Mesendoderm (in vitro differentiated cells): ENCODE results near the gene MACROD2.

Experiments
- DNase-seq: peaks from one replicate; pipeline ENCODE4 v3.0.0; 2013
- H2AK5ac ChIP-seq: 2 replicates; pipeline ENCODE4 v1.6.1; 2013; ENCODE audit warnings: low read length, inconsistent platforms
- H2BK120ac ChIP-seq: 2 replicates; pipeline ENCODE4 v1.6.1; 2013; ENCODE audit warnings: low read depth, mild to moderate bottlenecking, low read length, moderate library complexity, mixed read lengths
- H2BK15ac ChIP-seq: replicated peaks from 2 replicates; pipeline ENCODE4 v1.6.1; 2013; ENCODE audit warnings: low read depth, mild to moderate bottlenecking, moderate library complexity
- H2BK5ac ChIP-seq: 2 replicates; pipeline ENCODE4 v1.6.1; 2013; ENCODE audit warnings: low read length, inconsistent platforms
- H3K18ac ChIP-seq: 2 replicates; pipeline ENCODE4 v1.6.1; 2013; ENCODE audit warnings: mild to moderate bottlenecking, low read length, mixed read lengths
- H3K23ac ChIP-seq: one replicate; pipeline ENCODE4 v1.6.1; 2013; ENCODE audit warnings: low read length
- H3K27ac ChIP-seq: 2 replicates; pipeline ENCODE4 v1.5.1; 2013; ENCODE audit warnings: low read depth, mild to moderate bottlenecking, inconsistent platforms, low read length, moderate library complexity
- H3K27me3 ChIP-seq: 2 replicates; pipeline ENCODE4 v1.6.1; 2013; ENCODE audit warnings: low read length, control low read depth, mild to moderate bottlenecking, inconsistent platforms; ENCODE audit not compliant: insufficient read depth, poor library complexity
- H3K36me3 ChIP-seq: 2 replicates; pipeline ENCODE4 v1.6.1; 2013; ENCODE audit warnings: low read length, inconsistent platforms; ENCODE audit not compliant: control insufficient read depth, insufficient read depth
- H3K4ac ChIP-seq: one replicate; pipeline ENCODE4 v1.6.1; 2013; ENCODE audit warnings: low read depth, mild to moderate bottlenecking, low read length, moderate library complexity
- H3K4me1 ChIP-seq: 2 replicates; pipeline ENCODE4 v1.6.1; 2013; ENCODE audit warnings: low read depth, low read length, inconsistent platforms; ENCODE audit not compliant: control insufficient read depth
- H3K4me2 ChIP-seq: 2 replicates; pipeline ENCODE4 v1.6.1; 2013; ENCODE audit warnings: low read length
- H3K4me3 ChIP-seq: 2 replicates; pipeline ENCODE4 v1.5.1; 2013; ENCODE audit warnings: mild to moderate bottlenecking, low read length
- H3K56ac ChIP-seq: one replicate; pipeline ENCODE4 v1.6.1; 2013; ENCODE audit warnings: low read length
- H3K79me1 ChIP-seq: 2 replicates; pipeline ENCODE4 v1.6.1; 2013; ENCODE audit warnings: low read length, inconsistent platforms
- H3K79me2 ChIP-seq: 2 replicates; pipeline ENCODE4 v1.6.1; 2013; ENCODE audit warnings: mild to moderate bottlenecking, low read length; ENCODE audit not compliant: control insufficient read depth, insufficient read depth
- H3K9ac ChIP-seq: 2 replicates; pipeline ENCODE4 v1.6.1; 2013; ENCODE audit warnings: low read length, inconsistent platforms
- H4K5ac ChIP-seq: one replicate; pipeline ENCODE4 v1.6.1; 2013; ENCODE audit warnings: low read length
- H4K8ac ChIP-seq: one replicate; pipeline ENCODE4 v1.6.1; 2013; ENCODE audit warnings: low read depth, mild to moderate bottlenecking, control low read depth, low read length, moderate library complexity
- WGBS: extraction: QIAGEN DNeasy Blood & Tissue Kit; methylation state at CpG from one replicate; pipeline ENCODE4 v1.1.7; 2013; ENCODE audit warnings: low lambda C conversion rate, missing lambda C conversion rate; ENCODE audit not compliant: insufficient coverage; ENCODE audit errors: extremely low coverage; 5-methylcytosine and 5-hydroxymethylcytosine counted together

Gene MACROD2

DNA sequence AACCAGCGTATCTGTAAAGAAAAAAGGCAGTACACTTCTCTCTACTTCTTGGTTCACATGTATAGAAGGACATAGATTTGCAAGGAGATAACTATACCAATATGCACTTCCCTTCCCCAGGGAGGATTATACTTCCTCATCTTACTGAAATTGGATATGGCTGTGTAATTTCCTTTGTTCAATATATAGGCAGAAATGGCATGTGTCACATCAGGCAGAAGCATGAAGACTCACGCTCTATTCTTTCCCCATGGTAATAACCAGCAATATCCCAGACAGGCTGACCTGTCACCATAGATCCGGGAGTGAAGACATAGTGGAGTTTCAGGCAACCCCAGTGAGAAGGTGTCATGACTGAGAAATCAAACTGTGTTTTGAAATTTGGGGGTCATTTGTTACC lies 2059.7 kb downstream of the MACROD2 start:
- Histone ChIP-seq H3K27me3 (no peaks in the 10 kb centered on the region), H3K23ac (no peak overlapping the region), H3K4me2 (no peak overlapping the region), H3K4me3 (no peak overlapping the region), H3K36me3 (no peaks in the 10 kb centered on the region), H2AK5ac (no peak overlapping the region), H2BK5ac (no peak overlapping the region), H3K4me1 (peaks cover 5% of the 10 kb centered on the region), H3K18ac (no peak overlapping the region), H3K27ac (no peak overlapping the region), H4K8ac (no peak overlapping the region), H3K79me1 (no peaks in the 10 kb centered on the region), H2BK120ac (no peak overlapping the region), H3K4ac (no peak overlapping the region), H3K9ac (no peak overlapping the region), H3K56ac (no peak overlapping the region), H4K5ac (no peak overlapping the region), H2BK15ac (no peak overlapping the region), H3K79me2 (no peaks in the 10 kb centered on the region)
- DNase-seq: no peak
- no CpG with 5 or more reads among the region's 3 CpGs for WGBS

DNA sequence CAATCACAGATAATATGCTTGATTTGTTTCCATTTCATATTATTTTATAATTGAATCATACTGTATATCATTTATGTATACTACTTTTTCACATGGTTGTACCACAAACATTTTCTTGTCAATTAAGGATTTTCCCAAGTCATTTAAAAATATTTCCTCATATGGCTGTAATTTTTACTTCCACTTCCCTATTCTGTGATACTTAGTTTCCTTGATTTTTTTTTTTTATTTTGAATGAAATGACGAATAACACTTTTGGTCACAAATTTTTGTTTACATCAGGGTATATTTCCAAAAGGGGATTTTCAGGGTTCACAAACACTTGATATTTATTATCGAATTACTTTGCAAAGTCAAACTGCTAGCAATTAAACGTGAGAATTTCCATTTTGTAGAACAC lies 2062.3 kb downstream of the MACROD2 start:
- Histone ChIP-seq H3K27ac (no peak overlapping the region), H3K9ac (no peak overlapping the region), H3K23ac (no peak overlapping the region), H4K5ac (no peak overlapping the region), H3K56ac (no peak overlapping the region), H3K18ac (no peak overlapping the region), H3K4me3 (no peak overlapping the region), H3K27me3 (no peaks in the 10 kb centered on the region), H4K8ac (no peak overlapping the region), H3K4me1 (no peaks in the 10 kb centered on the region), H3K79me1 (no peaks in the 10 kb centered on the region), H2AK5ac (no peak overlapping the region), H3K36me3 (no peaks in the 10 kb centered on the region), H2BK15ac (no peak overlapping the region), H3K4me2 (no peak overlapping the region), H2BK5ac (no peak overlapping the region), H3K4ac (no peak overlapping the region), H3K79me2 (no peaks in the 10 kb centered on the region), H2BK120ac (no peak overlapping the region)
- DNase-seq: no peak
- no CpG with 5 or more reads among the region's 3 CpGs for WGBS

- no peak for DNase-seq
- Histone ChIP-seq H4K5ac (no peak overlapping the region), H2BK120ac (no peak overlapping the region), H3K27me3 (no peaks in the 10 kb centered on the region), H3K56ac (no peak overlapping the region), H3K23ac (no peak overlapping the region), H3K4me2 (no peak overlapping the region), H2BK5ac (no peak overlapping the region), H4K8ac (no peak overlapping the region), H3K4me3 (no peak overlapping the region), H3K36me3 (no peaks in the 10 kb centered on the region), H3K4ac (no peak overlapping the region), H3K79me2 (no peaks in the 10 kb centered on the region), H2AK5ac (no peak overlapping the region), H3K4me1 (no peaks in the 10 kb centered on the region), H3K79me1 (no peaks in the 10 kb centered on the region), H3K27ac (no peak overlapping the region), H2BK15ac (no peak overlapping the region), H3K9ac (no peak overlapping the region), H3K18ac (no peak overlapping the region)
- WGBS: no CpG with 5 or more reads among the region's 3 CpGs
These were observed 2063.0 kb downstream of the MACROD2 start for GRCh38 chr20:16058268-16058667.

- WGBS: no CpG with 5 or more reads among the region's 2 CpGs
These were observed 2064.5 kb downstream of the MACROD2 start for GRCh38 chr20:16059841-16060240.

DNA sequence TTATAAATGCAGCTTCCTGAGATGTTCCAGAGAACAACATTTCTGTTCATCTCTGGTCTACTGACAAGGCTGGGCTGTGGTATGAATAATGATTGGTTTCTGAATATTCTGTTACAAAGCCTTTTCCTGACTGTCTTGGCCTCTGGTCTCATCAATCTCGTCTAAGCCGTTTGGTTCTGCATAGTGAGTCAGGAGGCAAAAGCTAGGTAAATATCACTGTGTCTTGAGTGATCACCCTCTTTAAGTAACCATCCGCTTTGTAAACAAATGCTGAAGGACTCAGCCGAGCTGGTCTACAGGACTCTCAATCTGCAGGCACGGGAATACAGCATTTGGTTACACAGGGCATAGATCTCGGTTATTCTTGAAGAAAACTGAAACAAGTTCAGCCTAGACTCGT lies 2066.0 kb downstream of the MACROD2 start:
- no peak overlapping the region for H2BK120ac ChIP-seq
- H3K4me2 ChIP-seq: no peak overlapping the region
- H3K9ac ChIP-seq: no peak overlapping the region
- H2AK5ac ChIP-seq: no peak overlapping the region
- no peak overlapping the region for H3K4me3 ChIP-seq
- H3K27ac ChIP-seq: no peak overlapping the region
- H3K79me2 ChIP-seq: no peaks in the 10 kb centered on the region
- DNase-seq: no peak
- H3K79me1 ChIP-seq: no peaks in the 10 kb centered on the region
- WGBS: no CpG with 5 or more reads among the region's 7 CpGs
- no peak overlapping the region for H3K56ac ChIP-seq
- no peak overlapping the region for H3K4ac ChIP-seq
- no peak overlapping the region for H3K23ac ChIP-seq
- H4K5ac ChIP-seq: no peak overlapping the region
- H4K8ac ChIP-seq: no peak overlapping the region
- H3K36me3 ChIP-seq: no peaks in the 10 kb centered on the region
- no peak overlapping the region for H2BK15ac ChIP-seq
- H3K18ac ChIP-seq: no peak overlapping the region
- H3K4me1 ChIP-seq: no peaks in the 10 kb centered on the region
- H3K27me3 ChIP-seq: no peaks in the 10 kb centered on the region
- no peak overlapping the region for H2BK5ac ChIP-seq

More at GRCh38 chr20:16059841-16060240, 2064.5 kb downstream of the MACROD2 start:
- Histone ChIP-seq H3K27me3 (no peaks in the 10 kb centered on the region), H3K18ac (no peak overlapping the region), H3K23ac (no peak overlapping the region), H4K5ac (no peak overlapping the region), H3K79me1 (no peaks in the 10 kb centered on the region), H3K56ac (no peak overlapping the region), H3K36me3 (no peaks in the 10 kb centered on the region), H2BK5ac (no peak overlapping the region), H3K79me2 (no peaks in the 10 kb centered on the region), H2AK5ac (no peak overlapping the region), H4K8ac (no peak overlapping the region), H3K4ac (no peak overlapping the region), H3K4me2 (no peak overlapping the region), H3K4me3 (no peak overlapping the region), H3K27ac (no peak overlapping the region), H3K9ac (no peak overlapping the region), H2BK15ac (no peak overlapping the region), H3K4me1 (no peaks in the 10 kb centered on the region), H2BK120ac (no peak overlapping the region)
- no peak for DNase-seq
